Peyer's patch (tissue), 4 donors: ENCODE results near the gene HIGD2B. TPM values are rescaled to one million over a fixed set of nuclear protein-coding genes. Genes with fewer than 3 reads are reported as not detected.
"Not testable (repeated sequence)": the region's sequence is repeated elsewhere in the genome, so short reads cannot be mapped to it uniquely, and the experiment has no call there.

Source experiments
- DNase-seq, 3 donors: peaks; one replicate each; pipeline ENCODE4 v3.0.0-alpha.2; 2017 to 2019
- H3K27ac ChIP-seq, 4 donors: fragments of 200-600 bp; sonication (generic); one replicate each; pipeline ENCODE4 v1.5.1; 2016 to 2019
- H3K27me3 ChIP-seq, 2 donors: fragments of 200-600 bp; sonication (generic); one replicate each; pipeline ENCODE4 v1.5.1; 2019
- H3K36me3 ChIP-seq, 3 donors: fragments of 200-600 bp; sonication (generic); one replicate each; pipeline ENCODE4 v1.5.1; 2016 to 2019
- H3K4me1 ChIP-seq, 4 donors: fragments of 200-600 bp; sonication (generic); one replicate each; pipeline ENCODE4 v1.5.1; 2016 to 2019
- H3K4me3 ChIP-seq, 4 donors: fragments of 200-600 bp; sonication (generic); 1 replicate in 3 of 4; 2 replicates in 1 of 4; pipeline ENCODE4 v1.5.1; 2016 to 2019; ENCODE audit warnings: mild to moderate bottlenecking in 1 of 4
- H3K9me3 ChIP-seq, 4 donors: fragments of 200-600 bp; sonication (generic); one replicate each; pipeline ENCODE4 v1.5.1; 2016 to 2019; ENCODE audit warnings: mild to moderate bottlenecking in 1 of 4
- CTCF ChIP-seq, 6 experiments: fragments of 450-650 bp in 4 of 6; fragments of 200-600 bp in 2 of 6; sonication (generic) in 1 of 6; IDR thresholded peaks; one replicate each; pipeline ENCODE4 v1.5.1; 2017 to 2019; ENCODE audit warnings: antibody characterized with exemption in 6 of 6, mild to moderate bottlenecking in 3 of 6, moderate library complexity in 1 of 6
- POLR2A ChIP-seq, 2 donors: fragments of 450-650 bp; IDR thresholded peaks; one replicate each; pipeline ENCODE4 v1.5.1; 2017; ENCODE audit warnings: antibody characterized with exemption in 2 of 2, mild to moderate bottlenecking in 2 of 2, moderate library complexity in 2 of 2
- total RNA-seq, 4 donors: library from RNA; depleted of rRNA; stranded (reverse); fragments of >200 nt; gene quantifications; one replicate each; pipeline ENCODE4 v1.1.0, GENCODE V29; 2016

The HIGD2B gene
- total RNA-seq, 4 donors from 2014 or later = not detected

- H3K27me3 ChIP-seq = no peaks in the 10 kb centered on the region
These were observed 42.8 kb upstream of the HIGD2B start for GRCh38 chr15:72728821-72729220.

GRCh38 chr15:72728249-72728648 lies 42.3 kb upstream of the HIGD2B start:
- not testable (repeated sequence) for H3K4me3 ChIP-seq, H3K9me3 ChIP-seq, H3K27me3 ChIP-seq, H3K4me1 ChIP-seq, DNase-seq, H3K27ac ChIP-seq
- peaks cover 0 to 27% (median 0%) of the 10 kb centered on the region in 3 donors for H3K36me3 ChIP-seq

More at GRCh38 chr15:72728821-72729220, 42.8 kb upstream of the HIGD2B start:
- no peak for TF ChIP-seq POLR2A (IDR thresholded peaks at IDR 0.05)
- TF ChIP-seq CTCF (IDR thresholded peaks at IDR 0.05) = no peak
- H3K36me3 ChIP-seq = peaks cover 0 to 23% (median 0%) of the 10 kb centered on the region in 3 donors
- H3K4me3 ChIP-seq = no peak overlapping the region
- no peak overlapping the region for H3K27ac ChIP-seq
- no peak for DNase-seq
- no peaks in the 10 kb centered on the region for H3K4me1 ChIP-seq
- H3K9me3 ChIP-seq = no peaks in the 10 kb centered on the region

- no peak for DNase-seq
- no peaks in the 10 kb centered on the region for H3K27me3 ChIP-seq
- H3K27ac ChIP-seq = no peak overlapping the region
- no peak overlapping the region for H3K4me3 ChIP-seq
- peaks cover 0 to 24% (median 0%) of the 10 kb centered on the region in 3 donors for H3K36me3 ChIP-seq
- no peaks in the 10 kb centered on the region for H3K4me1 ChIP-seq
- H3K9me3 ChIP-seq = no peaks in the 10 kb centered on the region
- TF ChIP-seq CTCF (IDR thresholded peaks at IDR 0.05) (no peak), POLR2A (IDR thresholded peaks at IDR 0.05) (no peak)
These were observed 41.2 kb upstream of the HIGD2B start for GRCh38 chr15:72727154-72727553.

- H3K4me3 ChIP-seq, DNase-seq, H3K4me1 ChIP-seq, H3K9me3 ChIP-seq, H3K27ac ChIP-seq, H3K27me3 ChIP-seq: not testable (repeated sequence)
- H3K36me3 ChIP-seq = peaks cover 0 to 15% (median 0%) of the 10 kb centered on the region in 3 donors
These were observed 39.9 kb upstream of the HIGD2B start for GRCh38 chr15:72725851-72726250.

GRCh38 chr15:72725446-72725845 lies 39.5 kb upstream of the HIGD2B start:
- Histone ChIP-seq H3K36me3 (peaks cover 0 to 15% (median 0%) of the 10 kb centered on the region in 3 donors), H3K4me3 (no peak overlapping the region), H3K27ac (no peak overlapping the region), H3K9me3 (no peaks in the 10 kb centered on the region), H3K4me1 (no peaks in the 10 kb centered on the region), H3K27me3 (no peaks in the 10 kb centered on the region)
- DNase-seq = no peak
- TF ChIP-seq CTCF (IDR thresholded peaks at IDR 0.05) (no peak), POLR2A (IDR thresholded peaks at IDR 0.05) (no peak)

DNA sequence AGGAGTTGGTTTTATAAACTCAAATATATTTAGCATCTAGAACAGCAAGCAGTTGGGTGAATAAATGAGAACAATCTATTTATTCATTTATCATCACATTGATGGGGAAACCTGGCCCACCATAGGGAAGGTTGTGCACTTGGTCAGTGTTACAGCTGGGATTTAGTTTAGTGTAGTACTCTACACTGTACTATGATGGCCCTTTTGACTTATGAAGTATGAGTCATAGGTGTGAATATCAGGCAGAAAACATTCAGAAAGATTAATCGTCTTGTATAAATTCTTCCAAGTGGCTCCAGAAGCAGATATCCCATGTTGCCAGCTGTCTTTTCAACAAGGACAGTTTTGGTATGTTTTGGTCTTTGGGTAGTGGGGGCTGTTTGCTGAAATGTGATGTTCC lies 38.0 kb upstream of the HIGD2B start:
- no peak overlapping the region for H3K27ac ChIP-seq
- peaks cover 0 to 9% (median 0%) of the 10 kb centered on the region in 3 donors for H3K36me3 ChIP-seq

More for the DNA sequence above, 38.0 kb upstream of the HIGD2B start:
- no peaks in the 10 kb centered on the region for H3K4me1 ChIP-seq
- no peaks in the 10 kb centered on the region for H3K27me3 ChIP-seq
- TF ChIP-seq CTCF (IDR thresholded peaks at IDR 0.05) (no peak), POLR2A (IDR thresholded peaks at IDR 0.05) (no peak)
- no peaks in the 10 kb centered on the region for H3K9me3 ChIP-seq
- DNase-seq = no peak
- H3K4me3 ChIP-seq = no peak overlapping the region
